ENCODE results near the gene UBLCP1. TPM values are rescaled to one million over a fixed set of nuclear protein-coding genes. Genes with fewer than 3 reads are reported as not detected.
"Not testable (repeated sequence)": the region's sequence is repeated elsewhere in the genome, so short reads cannot be mapped to it uniquely, and the experiment has no call there.

The UBLCP1 gene
- total RNA-seq, 1 experiment from 2014 or later = 44.0 TPM

DNA sequence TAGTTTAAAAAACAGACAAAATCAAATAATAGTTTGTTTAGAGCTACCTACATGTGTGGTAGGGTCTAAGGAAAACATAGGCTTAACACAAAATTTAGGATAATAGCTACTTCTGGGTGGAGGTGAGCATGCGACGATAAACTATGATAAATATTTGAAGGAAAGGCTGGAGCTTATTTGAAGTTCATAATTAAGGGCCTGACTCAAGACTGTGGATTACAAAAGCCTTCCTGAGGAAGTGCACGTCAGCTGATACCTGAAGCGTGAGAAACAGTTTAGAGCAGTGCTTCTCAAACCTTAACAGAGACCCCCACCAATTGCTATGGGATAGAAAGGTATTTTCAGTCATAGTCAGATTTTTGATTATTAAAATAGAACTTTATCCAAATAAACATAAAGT is 20.4 kb upstream of the UBLCP1 start:
- no peak for DNase-seq (ENCODE audit: low read depth, low spot score)
- in situ Hi-C loops (cut with HindIII; ENCODE audit: low pct_unique_long_range_greater_than_20kb, low sequenced_read_pairs) = no loop called here

DNA sequence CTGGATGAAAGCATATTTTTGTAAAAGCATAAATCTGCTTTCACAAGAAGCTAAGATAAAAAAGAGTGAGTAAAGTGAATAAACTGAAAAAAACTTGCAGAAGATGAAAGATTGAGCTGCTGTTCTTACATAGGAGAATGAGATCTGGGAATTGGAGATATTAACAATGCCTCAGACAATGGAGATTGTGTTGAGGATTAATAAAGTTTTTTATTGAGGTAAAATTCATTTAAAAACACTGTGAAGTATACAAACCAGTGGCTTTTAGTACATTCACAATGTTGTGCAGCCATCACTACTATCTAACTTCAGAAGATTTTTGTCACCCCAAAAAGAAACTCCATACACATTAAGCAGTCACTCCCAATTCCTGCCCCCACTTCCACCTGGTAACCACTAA is 19.7 kb upstream of the UBLCP1 start:
- in situ Hi-C loops (cut with HindIII; ENCODE audit: low pct_unique_long_range_greater_than_20kb, low sequenced_read_pairs) = no loop called here

DNA sequence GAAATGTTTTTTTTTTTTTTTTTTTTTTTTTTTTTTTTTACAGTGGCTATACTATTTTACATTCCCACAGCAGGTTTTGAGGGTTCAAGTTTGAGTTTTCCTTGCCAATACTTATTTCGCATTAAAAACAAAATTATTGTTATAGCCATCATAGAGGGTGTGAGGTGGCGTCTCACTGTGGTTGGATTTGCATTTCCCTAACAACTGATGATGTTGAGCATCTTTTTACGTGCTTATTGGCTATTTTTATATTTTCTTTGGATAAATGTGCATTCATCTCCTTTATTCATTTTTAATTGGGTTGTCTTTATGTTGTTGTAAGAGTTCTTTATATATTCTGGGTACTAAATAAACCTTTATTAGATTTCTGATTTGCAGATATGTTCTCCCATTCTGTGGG is 18.9 kb upstream of the UBLCP1 start:
- peak; percentile 23 for DNase-seq (ENCODE audit: low read depth, low spot score)
- in situ Hi-C loops (cut with HindIII; ENCODE audit: low pct_unique_long_range_greater_than_20kb, low sequenced_read_pairs) = no loop called here

More for the DNA sequence above, 19.7 kb upstream of the UBLCP1 start:
- DNase-seq (ENCODE audit: low read depth, low spot score) = no peak

DNA sequence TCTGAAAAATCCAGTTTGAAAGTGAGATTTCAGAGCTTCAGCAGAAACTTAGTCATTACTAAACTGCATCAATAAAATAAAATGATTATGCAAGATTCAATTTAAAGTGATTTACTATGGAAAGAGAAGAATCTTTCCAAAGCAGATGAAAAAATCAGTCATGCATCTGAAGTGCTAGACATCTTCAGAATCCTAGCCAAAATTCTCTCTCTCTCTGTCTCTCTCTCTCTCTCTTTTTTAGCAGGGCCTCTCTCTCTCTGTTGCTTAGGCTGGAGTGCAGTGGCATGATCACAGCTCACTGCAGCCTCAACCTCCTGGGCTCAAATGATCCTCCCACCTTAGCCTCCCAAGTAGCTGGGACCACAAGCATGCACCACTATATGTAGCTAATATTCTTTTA is 18.2 kb upstream of the UBLCP1 start:
- in situ Hi-C loops (cut with HindIII; ENCODE audit: low pct_unique_long_range_greater_than_20kb, low sequenced_read_pairs) = no loop called here

DNA sequence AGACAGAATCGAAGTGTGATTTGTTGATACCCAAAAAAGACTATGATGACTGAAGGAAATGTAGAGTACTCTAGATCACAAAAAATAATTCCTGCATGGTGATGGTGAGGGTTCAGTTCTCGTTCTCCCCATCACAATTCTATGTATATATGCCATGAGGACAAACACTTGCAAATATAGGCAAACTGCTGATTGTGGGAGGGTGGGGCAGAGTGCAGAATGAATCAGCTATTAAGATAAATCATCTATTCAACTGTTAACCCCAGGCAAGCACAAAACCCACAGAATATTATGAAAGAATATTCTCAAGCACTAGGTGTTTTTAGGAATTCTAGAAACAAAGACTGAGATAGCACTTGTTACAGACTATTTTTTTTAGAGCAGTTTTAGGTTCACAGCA is 13.9 kb upstream of the UBLCP1 start:
- in situ Hi-C loops (cut with HindIII; ENCODE audit: low pct_unique_long_range_greater_than_20kb, low sequenced_read_pairs) = no loop called here
- DNase-seq (ENCODE audit: low read depth, low spot score) = no peak

More for the DNA sequence above, 18.2 kb upstream of the UBLCP1 start:
- no peak for DNase-seq (ENCODE audit: low read depth, low spot score)

DNA sequence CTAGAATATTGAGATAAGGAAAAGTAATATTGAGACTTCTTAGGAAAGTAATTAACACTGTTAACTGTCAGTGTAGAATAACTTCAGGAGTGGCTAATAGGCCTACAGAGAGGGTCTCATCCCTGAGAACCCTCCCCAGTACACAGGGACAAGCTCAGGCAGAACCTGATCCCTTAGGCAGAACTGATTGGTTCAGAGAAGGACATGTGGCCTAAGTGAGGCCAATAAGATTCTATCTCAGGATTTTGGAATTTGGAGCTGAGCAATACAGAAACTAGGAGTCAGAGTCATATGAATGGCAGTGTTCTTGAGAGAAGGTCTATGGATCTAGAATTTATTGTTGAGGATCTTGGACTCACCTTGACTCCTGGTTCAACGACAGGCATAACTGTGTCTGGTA is 10.9 kb upstream of the UBLCP1 start:
- in situ Hi-C loops (cut with HindIII; ENCODE audit: low pct_unique_long_range_greater_than_20kb, low sequenced_read_pairs) = loop anchor here (25.0 kb wide), 1 partner anchor 90 kb away; no protein-coding TSS in a partner anchor

DNA sequence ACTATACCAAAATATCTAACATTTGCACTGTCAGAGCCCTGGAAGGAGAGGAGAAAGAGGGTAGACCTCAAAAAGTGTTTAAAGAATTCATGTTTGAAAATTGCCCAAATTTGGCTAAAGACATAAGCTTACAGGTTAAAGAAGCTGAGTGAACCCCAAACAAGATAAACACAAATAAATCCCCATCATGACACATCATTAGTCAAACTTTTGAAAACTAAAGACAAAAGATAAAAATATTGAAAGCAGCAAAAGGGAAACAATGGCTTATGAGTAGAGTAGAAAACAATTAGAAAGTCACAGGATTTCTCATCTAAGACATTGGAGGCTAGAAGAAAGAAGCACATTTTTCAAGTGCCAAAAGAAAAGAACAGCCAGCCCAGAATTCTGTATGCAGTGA is 6.1 kb upstream of the UBLCP1 start:
- in situ Hi-C loops (cut with HindIII; ENCODE audit: low pct_unique_long_range_greater_than_20kb, low sequenced_read_pairs) = loop anchor here (25.0 kb wide), 1 partner anchor 95 kb away; no protein-coding TSS in a partner anchor
- no peak for DNase-seq (ENCODE audit: low read depth, low spot score)

More for the DNA sequence above, 10.9 kb upstream of the UBLCP1 start:
- no peak for DNase-seq (ENCODE audit: low read depth, low spot score)

DNA sequence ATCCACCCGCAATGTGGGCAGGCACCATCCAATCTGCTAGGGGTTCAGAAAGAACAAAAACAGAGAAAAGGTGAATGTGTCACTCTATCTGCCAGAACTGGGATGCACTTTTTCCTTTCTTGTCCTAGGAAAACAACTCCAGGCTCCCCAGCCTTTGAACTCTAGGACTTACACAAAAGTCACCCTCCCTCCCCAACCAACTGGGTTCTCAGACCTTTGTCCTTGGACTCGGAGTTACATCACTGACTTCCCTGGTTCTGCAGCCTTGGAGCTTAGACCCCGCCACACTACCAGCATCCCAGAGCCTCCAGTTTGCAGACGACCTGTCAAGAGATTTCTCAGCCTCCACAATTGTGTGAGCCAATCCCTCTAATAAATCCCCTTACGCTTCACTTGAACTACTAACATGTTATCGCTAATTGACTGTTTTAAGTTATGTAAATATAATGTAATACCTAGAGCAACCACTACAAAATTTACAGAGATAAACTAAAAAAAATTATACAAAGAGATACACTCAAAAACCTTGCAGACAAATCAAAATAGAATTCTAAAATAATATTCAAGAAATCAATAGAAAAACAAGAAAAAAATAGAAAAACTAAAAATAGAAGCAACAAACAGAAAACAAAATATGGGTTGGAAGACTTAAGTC is 5.3 kb upstream of the UBLCP1 start:
- DNase-seq (ENCODE audit: low read depth, low spot score) = no peak
- in situ Hi-C loops (cut with HindIII; ENCODE audit: low pct_unique_long_range_greater_than_20kb, low sequenced_read_pairs) = loop anchor here (25.0 kb wide), 1 partner anchor 95 kb away; no protein-coding TSS in a partner anchor

DNA sequence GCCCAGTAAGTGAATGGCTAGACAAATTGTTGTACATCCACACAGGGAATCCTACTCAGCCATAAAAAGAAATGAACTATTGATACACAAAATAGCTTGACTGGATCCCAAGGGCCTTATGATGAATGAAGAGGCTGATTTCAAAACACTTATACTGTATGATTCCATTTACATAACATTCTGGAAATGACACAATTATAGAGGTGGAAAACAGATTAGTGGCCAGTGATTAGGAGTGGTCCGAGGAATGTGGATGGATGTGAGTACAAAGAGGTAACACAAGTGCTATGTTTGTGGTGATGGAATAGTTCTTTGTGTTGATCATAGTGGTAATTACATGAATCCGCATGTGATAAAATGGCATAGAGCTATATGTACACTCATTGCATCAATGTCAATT is 4.7 kb upstream of the UBLCP1 start:
- in situ Hi-C loops (cut with HindIII; ENCODE audit: low pct_unique_long_range_greater_than_20kb, low sequenced_read_pairs) = loop anchor here (25.0 kb wide), 1 partner anchor 96 kb away; no protein-coding TSS in a partner anchor
- DNase-seq (ENCODE audit: low read depth, low spot score) = peak; percentile 54

DNA sequence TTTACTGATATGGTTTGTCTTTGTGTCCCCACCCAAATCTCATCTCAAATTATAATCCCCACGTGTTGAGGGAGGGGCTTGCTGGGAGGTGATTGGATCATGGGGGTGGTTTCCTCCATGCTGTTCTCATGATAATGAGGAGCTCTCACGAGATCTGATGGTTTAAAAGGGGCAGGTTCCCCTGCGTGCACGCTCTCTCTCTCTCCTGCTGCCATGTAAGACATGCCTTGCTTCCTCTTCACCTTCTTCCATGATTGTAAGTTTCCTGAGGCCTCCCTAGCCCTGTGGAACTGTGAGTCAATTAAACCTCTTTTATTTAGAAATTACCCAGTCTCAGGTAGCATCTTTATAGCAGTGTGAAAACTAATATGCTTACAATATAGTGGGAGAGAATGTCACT is 2.9 kb upstream of the UBLCP1 start:
- DNase-seq (ENCODE audit: low read depth, low spot score) = not testable (repeated sequence)
- in situ Hi-C loops (cut with HindIII; ENCODE audit: low pct_unique_long_range_greater_than_20kb, low sequenced_read_pairs) = loop anchor here (25.0 kb wide), 1 partner anchor 98 kb away; no protein-coding TSS in a partner anchor

DNA sequence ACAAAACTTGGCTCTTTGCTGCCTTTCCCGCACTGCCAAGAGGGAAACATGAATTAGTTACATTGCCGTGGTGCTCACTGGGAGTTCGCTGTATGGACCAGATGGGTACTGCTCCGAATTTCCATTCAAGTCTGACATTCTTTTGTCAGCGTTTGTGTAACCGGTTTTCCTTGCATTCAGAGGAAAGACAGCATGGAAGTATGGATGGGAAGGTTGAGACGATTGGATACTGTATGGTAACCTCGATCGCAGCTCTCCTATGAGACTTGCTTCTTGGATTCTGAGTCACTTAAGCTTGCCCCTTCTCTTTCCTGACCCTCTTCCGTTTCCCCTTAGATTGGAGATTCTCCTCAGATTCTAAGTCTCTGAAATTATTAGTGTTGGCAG is 625 bp upstream of the UBLCP1 start:
- DNase-seq (ENCODE audit: low read depth, low spot score) = peak; percentile 33
- in situ Hi-C loops (cut with HindIII; ENCODE audit: low pct_unique_long_range_greater_than_20kb, low sequenced_read_pairs) = loop anchor here (25.0 kb wide), 1 partner anchor 100 kb away; no protein-coding TSS in a partner anchor

DNA sequence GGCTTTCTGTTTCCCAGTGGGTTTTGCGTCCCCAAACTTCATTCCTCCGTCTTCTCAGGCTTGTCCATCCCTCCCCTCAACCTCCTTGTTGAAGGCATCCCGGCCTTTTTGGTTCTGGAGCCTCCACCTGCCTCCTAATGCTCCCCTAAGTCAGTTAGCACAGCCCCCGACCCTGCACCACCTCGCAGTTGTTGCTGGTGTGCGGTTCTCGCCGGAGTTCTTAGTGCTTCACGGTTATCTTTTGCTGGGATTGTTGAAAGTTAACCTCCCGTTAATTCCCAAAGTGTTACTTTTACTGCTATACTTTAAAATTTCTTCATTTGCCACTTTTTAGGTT is 447 bp downstream of the UBLCP1 start:
- in situ Hi-C loops (cut with HindIII; ENCODE audit: low pct_unique_long_range_greater_than_20kb, low sequenced_read_pairs) = loop anchor here (25.0 kb wide), 1 partner anchor 101 kb away; no protein-coding TSS in a partner anchor
- DNase-seq (ENCODE audit: low read depth, low spot score) = no peak

DNA sequence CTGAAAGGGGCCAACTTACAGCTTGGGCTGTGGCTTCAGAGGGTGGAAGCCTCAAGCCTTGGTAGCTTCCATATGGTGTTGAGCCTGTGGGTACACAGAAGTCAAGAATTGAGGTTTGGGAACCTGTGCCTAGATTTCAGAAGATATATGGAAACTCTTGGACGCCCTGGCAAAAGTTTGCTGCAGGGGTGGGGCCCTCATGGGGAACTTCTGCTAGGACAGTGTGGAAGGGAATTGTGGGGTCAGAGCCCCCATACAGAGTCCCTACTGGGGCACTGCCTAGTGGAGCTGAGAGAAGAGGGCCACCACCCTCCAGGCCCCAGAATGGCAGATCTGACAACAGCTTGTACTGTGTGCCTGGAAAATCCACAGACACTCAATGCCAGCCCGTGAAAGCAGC is 3.7 kb downstream of the UBLCP1 start:
- not testable (repeated sequence) for DNase-seq (ENCODE audit: low read depth, low spot score)
- in situ Hi-C loops (cut with HindIII; ENCODE audit: low pct_unique_long_range_greater_than_20kb, low sequenced_read_pairs) = loop anchor here (25.0 kb wide), 1 partner anchor 104 kb away; no protein-coding TSS in a partner anchor

DNA sequence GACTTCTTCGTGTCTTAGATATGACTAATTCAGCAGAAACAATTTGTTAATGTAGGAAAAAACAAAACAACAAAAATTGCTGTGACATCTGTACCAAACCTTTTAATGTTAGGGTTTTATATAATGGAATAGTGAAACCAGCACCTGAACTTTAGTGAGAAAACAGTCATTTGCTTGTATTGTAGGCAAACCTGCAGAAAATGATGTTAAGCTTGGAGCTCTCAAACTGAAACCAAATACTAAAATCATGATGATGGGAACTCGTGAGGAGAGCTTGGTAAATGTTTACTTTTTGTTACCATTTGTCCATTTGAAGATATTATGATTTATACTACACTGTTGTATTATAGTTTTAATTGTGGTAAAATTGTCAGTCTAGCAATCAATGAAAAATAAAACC is 6.6 kb downstream of the UBLCP1 start:
- in situ Hi-C loops (cut with HindIII; ENCODE audit: low pct_unique_long_range_greater_than_20kb, low sequenced_read_pairs) = loop anchor here (25.0 kb wide), 1 partner anchor 107 kb away; no protein-coding TSS in a partner anchor
- DNase-seq (ENCODE audit: low read depth, low spot score) = no peak

DNA sequence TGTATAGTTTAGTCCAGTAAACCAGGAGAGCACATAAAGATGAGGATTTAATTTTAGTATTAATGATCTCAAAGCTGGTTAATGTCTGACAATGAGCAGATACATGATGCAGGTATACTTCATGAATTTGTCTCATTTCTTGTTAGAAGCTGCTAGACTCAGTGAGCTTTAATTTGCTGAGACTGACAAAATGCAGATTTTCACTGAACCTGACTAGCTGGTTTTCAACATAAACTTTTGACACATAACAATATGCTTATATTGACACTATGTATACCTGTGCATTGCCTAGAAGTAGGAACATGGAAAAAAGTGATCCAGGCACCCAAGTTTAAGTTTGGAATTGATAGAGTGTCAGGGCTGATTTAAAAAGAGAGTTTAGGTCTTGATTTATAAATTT is 10.8 kb downstream of the UBLCP1 start:
- in situ Hi-C loops (cut with HindIII; ENCODE audit: low pct_unique_long_range_greater_than_20kb, low sequenced_read_pairs) = loop anchor here (25.0 kb wide), 1 partner anchor 112 kb away; no protein-coding TSS in a partner anchor

DNA sequence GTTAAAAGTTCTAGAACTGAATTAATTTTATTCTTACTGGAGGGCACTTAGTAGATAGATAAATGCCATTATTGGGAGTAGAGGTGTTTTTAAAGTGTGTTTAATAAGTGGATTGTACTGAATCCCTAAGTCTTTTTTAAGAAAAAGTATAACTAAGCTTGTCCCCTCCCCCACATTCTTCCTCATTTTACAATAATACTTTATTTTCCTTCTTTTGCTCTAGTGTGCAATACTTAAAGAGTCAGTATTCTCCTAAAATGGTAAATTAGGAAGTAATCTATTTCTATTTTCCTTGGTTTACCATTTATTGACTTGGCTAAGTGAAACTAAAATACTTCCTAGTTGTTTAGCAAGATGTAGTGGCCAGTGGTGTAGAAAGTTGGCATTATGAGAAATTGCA is 11.6 kb downstream of the UBLCP1 start:
- in situ Hi-C loops (cut with HindIII; ENCODE audit: low pct_unique_long_range_greater_than_20kb, low sequenced_read_pairs) = loop anchor here (25.0 kb wide), 1 partner anchor 112 kb away; no protein-coding TSS in a partner anchor
- DNase-seq (ENCODE audit: low read depth, low spot score) = no peak

More for the DNA sequence above, 10.8 kb downstream of the UBLCP1 start:
- DNase-seq (ENCODE audit: low read depth, low spot score) = no peak

DNA sequence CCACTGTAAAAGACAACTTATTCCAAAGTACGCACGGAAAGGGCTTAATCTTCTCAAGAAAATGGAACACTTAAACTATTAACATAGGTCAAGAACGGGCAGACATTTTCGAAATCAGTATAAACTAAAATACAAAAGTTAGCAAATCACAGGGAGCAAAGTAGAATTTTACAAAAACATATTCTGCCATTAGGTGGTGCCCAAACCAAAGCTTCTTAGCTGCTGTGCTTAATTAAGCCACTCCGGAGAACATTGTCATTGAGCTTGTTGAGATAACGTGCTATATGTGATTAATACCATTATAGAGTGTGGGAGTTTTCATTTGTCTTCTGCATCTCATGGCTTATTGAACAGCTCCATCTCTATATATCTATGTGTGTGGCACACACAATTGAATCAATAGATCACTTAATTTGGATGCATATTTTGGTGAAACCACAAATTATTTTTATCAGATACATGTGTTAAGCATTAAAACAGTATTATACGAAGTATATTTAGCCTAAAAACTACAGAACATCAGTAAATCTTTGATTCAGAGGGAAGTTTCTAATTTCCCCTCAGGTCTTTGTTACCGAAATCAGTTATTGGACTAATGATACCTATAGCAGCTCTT is 23.4 kb downstream of the UBLCP1 start:
- in situ Hi-C loops (cut with HindIII; ENCODE audit: low pct_unique_long_range_greater_than_20kb, low sequenced_read_pairs) = no loop called here
- DNase-seq (ENCODE audit: low read depth, low spot score) = peak; percentile 59

DNA sequence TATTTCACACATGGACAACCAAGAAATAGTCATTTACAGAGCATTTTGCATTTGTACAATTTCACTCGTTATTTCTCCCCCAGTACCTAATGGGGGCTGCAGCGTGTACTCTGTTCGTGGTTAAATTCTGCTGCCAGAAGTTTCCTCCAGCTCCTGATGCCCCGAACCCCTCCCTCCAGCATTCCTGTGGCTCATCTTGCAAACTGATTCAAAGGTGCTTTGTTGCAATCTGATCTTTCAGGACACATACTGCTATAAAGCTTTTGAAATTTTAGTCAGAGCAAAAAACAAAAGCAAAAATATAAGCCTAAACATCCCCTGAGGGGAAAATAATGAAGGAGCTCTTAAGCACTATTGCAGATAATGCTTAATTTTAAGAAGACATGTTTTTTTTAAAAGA is 27.7 kb downstream of the UBLCP1 start:
- in situ Hi-C loops (cut with HindIII; ENCODE audit: low pct_unique_long_range_greater_than_20kb, low sequenced_read_pairs) = no loop called here
- DNase-seq (ENCODE audit: low read depth, low spot score) = peak; percentile 42

DNA sequence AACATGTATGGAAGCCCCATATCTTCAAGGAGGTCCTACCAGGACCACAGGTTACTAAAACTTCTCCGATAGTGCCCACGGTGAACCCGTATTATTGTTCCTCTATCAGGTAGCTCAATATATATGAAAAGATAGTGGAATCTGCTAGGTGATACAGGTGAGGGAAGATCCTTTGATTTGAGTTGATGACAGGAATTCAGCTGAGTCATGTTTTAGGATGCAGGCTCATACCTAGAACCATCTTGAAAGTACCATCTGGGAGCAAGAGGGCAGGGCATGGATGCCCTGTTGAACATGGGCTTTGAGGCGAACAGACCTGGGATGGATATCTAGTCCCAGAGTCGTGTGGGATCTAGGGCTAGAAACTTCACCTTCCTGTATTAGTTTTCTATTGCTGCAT is 31.8 kb downstream of the UBLCP1 start:
- no peak for DNase-seq (ENCODE audit: low read depth, low spot score)
- in situ Hi-C loops (cut with HindIII; ENCODE audit: low pct_unique_long_range_greater_than_20kb, low sequenced_read_pairs) = no loop called here
